Neutrophil (primary cell): ENCODE results near the gene CD81.

Source experiments
- H3K27ac ChIP-seq: fragments of 200-600 bp; sonication (generic); 2 replicates; pipeline ENCODE4 v1.5.1; 2016; ENCODE audit warnings: mild to moderate bottlenecking, moderate library complexity
- H3K27me3 ChIP-seq: fragments of 200-600 bp; sonication (generic); 2 replicates; pipeline ENCODE4 v1.6.0; 2016; ENCODE audit warnings: mild to moderate bottlenecking
- H3K36me3 ChIP-seq: fragments of 200-600 bp; sonication (generic); 2 replicates; pipeline ENCODE4 v1.5.1; 2017
- H3K4me1 ChIP-seq, 2 experiments: fragments of 200-600 bp in 1 of 2; sonication (generic) in 1 of 2; 1 replicate in 1 of 2; 2 replicates in 1 of 2; pipeline versions ENCODE4 v1.5.1 to v1.6.1; 2013 to 2016; ENCODE audit warnings: low read depth in 1 of 2, low read length in 1 of 2, mild to moderate bottlenecking in 1 of 2, moderate library complexity in 1 of 2; ENCODE audit not compliant: control insufficient read depth in 1 of 2, insufficient read depth in 1 of 2
- H3K4me3 ChIP-seq, 2 experiments: fragments of 200-600 bp in 1 of 2; sonication (generic) in 1 of 2; 1 replicate in 1 of 2; 2 replicates in 1 of 2; pipeline ENCODE4 v1.5.1; 2013 to 2016; ENCODE audit warnings: low read depth in 1 of 2, low read length in 1 of 2, mild to moderate bottlenecking in 1 of 2, moderate library complexity in 1 of 2
- H3K9me3 ChIP-seq: fragments of 200-600 bp; sonication (generic); 2 replicates; pipeline ENCODE4 v1.5.1; 2016
- CTCF ChIP-seq: fragments of 200-600 bp; sonication (generic); IDR thresholded peaks from 2 replicates; pipeline ENCODE4 v1.5.1; 2016; ENCODE audit warnings: antibody characterized with exemption

Gene CD81

GRCh38 chr11:2345050-2345449, 32.1 kb upstream of the CD81 start:
- no peaks in the 10 kb centered on the region for H3K36me3 ChIP-seq
- no peak for TF ChIP-seq CTCF
- no peak overlapping the region for H3K27ac ChIP-seq
- H3K4me3 ChIP-seq, result no peak overlapping the region
- peaks cover 4% of the 10 kb centered on the region for H3K27me3 ChIP-seq
- H3K4me1 ChIP-seq, result no peaks in the 10 kb centered on the region
- no peaks in the 10 kb centered on the region for H3K9me3 ChIP-seq

- TF ChIP-seq CTCF, result no peak
- H3K9me3 ChIP-seq, result no peaks in the 10 kb centered on the region
- H3K4me1 ChIP-seq, result no peaks in the 10 kb centered on the region
- H3K27me3 ChIP-seq, result peaks cover 6% of the 10 kb centered on the region
- no peak overlapping the region for H3K4me3 ChIP-seq
- H3K27ac ChIP-seq, result no peak overlapping the region
- H3K36me3 ChIP-seq, result no peaks in the 10 kb centered on the region
These were observed 31.1 kb upstream of the CD81 start for GRCh38 chr11:2346014-2346413.

- Histone ChIP-seq H3K4me1 (no peaks in the 10 kb centered on the region), H3K27me3 (peaks cover 10% of the 10 kb centered on the region), H3K4me3 (no peak overlapping the region), H3K27ac (no peak overlapping the region), H3K9me3 (no peaks in the 10 kb centered on the region), H3K36me3 (no peaks in the 10 kb centered on the region)
- no peak for TF ChIP-seq CTCF
These were observed 30.4 kb upstream of the CD81 start for GRCh38 chr11:2346586-2347307.

GRCh38 chr11:2347308-2347830, 29.7 kb upstream of the CD81 start:
- peaks cover 10% of the 10 kb centered on the region for H3K27me3 ChIP-seq
- no peaks in the 10 kb centered on the region for H3K9me3 ChIP-seq
- H3K27ac ChIP-seq, result no peak overlapping the region
- H3K36me3 ChIP-seq, result no peaks in the 10 kb centered on the region
- no peaks in the 10 kb centered on the region for H3K4me1 ChIP-seq
- no peak overlapping the region for H3K4me3 ChIP-seq
- TF ChIP-seq CTCF, result no peak

GRCh38 chr11:2348986-2349385, 28.1 kb upstream of the CD81 start:
- Histone ChIP-seq H3K4me1 (no peaks in the 10 kb centered on the region), H3K27me3 (peaks cover 10% of the 10 kb centered on the region), H3K27ac (no peak overlapping the region), H3K36me3 (no peaks in the 10 kb centered on the region), H3K9me3 (no peaks in the 10 kb centered on the region), H3K4me3 (no peak overlapping the region)
- TF ChIP-seq CTCF, result no peak
